ENCODE measurements around the gene CCDC51.

CCDC51 gene

GRCh38 chr3:48418140-48418539 lies 21.8 kb downstream of the CCDC51 start:
- H3K27ac ChIP-seq = no peak overlapping the region
- TF ChIP-seq, protein P1, sequence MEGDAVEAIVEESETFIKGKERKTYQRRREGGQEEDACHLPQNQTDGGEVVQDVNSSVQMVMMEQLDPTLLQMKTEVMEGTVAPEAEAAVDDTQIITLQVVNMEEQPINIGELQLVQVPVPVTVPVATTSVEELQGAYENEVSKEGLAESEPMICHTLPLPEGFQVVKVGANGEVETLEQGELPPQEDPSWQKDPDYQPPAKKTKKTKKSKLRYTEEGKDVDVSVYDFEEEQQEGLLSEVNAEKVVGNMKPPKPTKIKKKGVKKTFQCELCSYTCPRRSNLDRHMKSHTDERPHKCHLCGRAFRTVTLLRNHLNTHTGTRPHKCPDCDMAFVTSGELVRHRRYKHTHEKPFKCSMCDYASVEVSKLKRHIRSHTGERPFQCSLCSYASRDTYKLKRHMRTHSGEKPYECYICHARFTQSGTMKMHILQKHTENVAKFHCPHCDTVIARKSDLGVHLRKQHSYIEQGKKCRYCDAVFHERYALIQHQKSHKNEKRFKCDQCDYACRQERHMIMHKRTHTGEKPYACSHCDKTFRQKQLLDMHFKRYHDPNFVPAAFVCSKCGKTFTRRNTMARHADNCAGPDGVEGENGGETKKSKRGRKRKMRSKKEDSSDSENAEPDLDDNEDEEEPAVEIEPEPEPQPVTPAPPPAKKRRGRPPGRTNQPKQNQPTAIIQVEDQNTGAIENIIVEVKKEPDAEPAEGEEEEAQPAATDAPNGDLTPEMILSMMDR (IDR thresholded peaks at IDR 0.05) = no peak
- TF ChIP-seq ZFX (IDR thresholded peaks at IDR 0.05; ENCODE audit: borderline replicate concordance) = no peak

DNA sequence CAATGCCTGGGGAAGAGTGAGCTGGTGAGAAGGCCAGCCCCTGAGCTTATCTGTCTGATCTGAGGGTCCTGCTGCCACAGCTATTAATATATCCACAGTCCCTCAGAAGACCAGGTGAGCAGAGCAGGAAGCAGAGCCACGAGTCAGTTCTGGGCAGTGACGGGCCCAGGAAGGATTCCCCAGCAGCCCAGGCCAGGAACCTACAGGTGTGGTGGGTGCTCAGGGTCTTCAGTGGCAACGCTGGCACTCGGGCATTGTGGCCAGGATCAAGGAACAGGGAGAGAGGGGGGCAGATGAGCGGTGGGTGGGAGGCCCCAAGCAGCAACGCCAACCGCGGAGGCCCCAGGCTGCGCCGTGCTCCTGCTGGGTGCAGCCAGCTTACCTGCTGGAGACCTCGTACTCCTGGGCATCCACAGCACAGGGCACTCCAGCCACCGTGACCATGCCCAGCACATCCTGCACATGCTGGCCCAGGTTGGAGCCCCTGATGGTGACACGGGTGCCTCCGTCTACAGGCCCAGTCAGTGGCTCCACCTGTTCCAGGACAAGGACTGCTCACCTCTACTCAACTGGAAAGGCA lies 22.3 kb downstream of the CCDC51 start:
- no peak overlapping the region for H3K27ac ChIP-seq
- TF ChIP-seq, protein P1 (IDR thresholded peaks at IDR 0.05) = no peak
- no peak for TF ChIP-seq ZFX (IDR thresholded peaks at IDR 0.05; ENCODE audit: borderline replicate concordance)

DNA sequence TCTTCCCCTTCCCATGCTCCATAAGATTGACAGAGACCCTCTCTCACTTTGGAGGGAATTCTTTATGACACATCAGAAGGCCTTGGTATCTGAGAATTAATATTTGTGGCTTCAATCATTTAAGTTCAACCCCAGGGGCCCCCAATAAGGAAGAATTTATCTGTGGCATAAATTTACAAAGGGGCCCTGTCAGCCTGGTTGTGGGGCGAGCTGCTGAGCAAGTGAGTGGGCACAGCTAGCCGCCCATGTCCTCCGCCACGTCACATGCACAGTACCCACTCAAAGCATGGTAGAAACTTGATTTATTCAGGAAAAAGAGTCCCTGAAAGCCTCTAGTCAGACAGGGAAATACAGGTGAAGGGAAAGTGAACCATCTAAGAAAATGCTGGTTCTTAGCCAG lies 23.4 kb downstream of the CCDC51 start:
- no peak for TF ChIP-seq ZFX (IDR thresholded peaks at IDR 0.05; ENCODE audit: borderline replicate concordance)
- TF ChIP-seq, protein P1 (IDR thresholded peaks at IDR 0.05) = no peak

DNA sequence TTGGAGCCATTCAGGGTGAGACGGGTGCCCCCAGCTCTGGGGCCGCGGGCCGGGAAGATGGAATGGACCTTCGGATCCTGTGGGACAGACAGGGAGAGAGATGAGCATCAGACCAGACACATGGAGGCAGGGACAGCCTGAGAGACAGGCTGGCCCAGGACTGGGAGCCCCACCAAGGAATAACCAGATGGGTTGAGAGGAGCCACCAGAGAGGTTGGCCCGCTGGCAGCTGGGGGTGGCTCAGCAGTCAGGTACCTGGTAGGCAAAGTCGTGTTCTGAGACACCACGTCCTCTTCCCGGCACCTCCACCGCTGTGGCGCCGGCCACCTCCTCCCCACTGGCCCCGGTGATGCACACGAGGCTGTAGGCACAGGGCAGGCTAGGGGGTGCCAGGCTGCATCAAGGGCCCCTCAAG lies 23.8 kb downstream of the CCDC51 start:
- H3K27ac ChIP-seq = no peak overlapping the region
- no peak for TF ChIP-seq ZFX (IDR thresholded peaks at IDR 0.05; ENCODE audit: borderline replicate concordance)
- TF ChIP-seq, protein P1 (IDR thresholded peaks at IDR 0.05) = no peak

More for the DNA sequence above, 23.4 kb downstream of the CCDC51 start:
- no peak overlapping the region for H3K27ac ChIP-seq

GRCh38 chr3:48415251-48415953 lies 24.5 kb downstream of the CCDC51 start:
- no peak overlapping the region for H3K27ac ChIP-seq
- no peak for TF ChIP-seq ZFX (IDR thresholded peaks at IDR 0.05; ENCODE audit: borderline replicate concordance)
- TF ChIP-seq, protein P1 (IDR thresholded peaks at IDR 0.05) = no peak

DNA sequence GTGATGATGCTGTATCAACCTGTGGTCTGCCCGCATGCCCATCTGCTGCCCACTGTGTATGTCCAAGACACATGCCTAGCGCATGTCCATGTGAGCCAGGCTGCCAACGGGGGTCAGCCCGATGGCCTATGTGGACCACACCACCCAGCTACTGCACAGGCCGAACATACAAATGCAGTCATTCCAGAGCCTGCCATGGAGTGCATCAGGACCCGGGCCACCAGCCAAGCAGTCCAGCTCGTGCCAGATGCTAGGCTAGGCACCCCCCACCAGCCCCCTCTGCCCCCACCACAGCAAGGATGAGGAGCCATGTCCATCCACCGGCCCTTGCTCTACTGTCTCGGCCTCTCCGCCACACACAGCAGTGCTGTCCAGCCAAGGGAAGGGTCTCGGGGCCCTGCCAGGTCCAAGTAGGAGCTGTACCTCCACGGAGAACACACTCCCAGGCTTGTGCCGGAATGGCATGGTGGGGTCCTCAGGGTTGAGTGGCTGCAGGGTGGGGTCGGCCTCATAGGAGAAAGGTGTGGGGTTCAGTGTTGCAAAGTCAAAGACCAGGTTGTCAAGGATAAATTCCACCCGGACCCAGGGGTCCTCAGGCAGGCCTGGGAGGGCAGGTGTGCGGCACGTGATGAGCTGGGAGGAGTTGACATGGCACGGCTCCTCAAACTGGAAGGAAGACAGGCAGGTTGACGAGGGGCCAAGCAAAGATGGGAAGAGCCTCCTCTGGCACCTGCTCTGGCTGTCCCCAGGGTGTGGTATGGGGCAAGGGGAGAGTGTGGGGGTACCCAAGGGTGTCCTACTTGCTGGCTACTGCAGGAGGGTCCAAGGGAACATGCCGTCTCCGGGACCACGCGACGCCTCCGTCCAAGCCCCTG lies 25.3 kb downstream of the CCDC51 start:
- TF ChIP-seq ZFX (IDR thresholded peaks at IDR 0.05; ENCODE audit: borderline replicate concordance) = no peak
- TF ChIP-seq, protein P1 (IDR thresholded peaks at IDR 0.05) = no peak
- no peak overlapping the region for H3K27ac ChIP-seq

Measured in 22Rv1 (cell line).